HG03520 (cell line): ENCODE data around the gene DHRS2.
"Not testable (repeated sequence)": the region's sequence is repeated elsewhere in the genome, so short reads cannot be mapped to it uniquely, and the experiment has no call there.

Experiments used
- ATAC-seq: cut with Tn5 transposase; IDR thresholded peaks from one replicate; pipeline ENCODE4 v1.9.1; 2021; ENCODE audit warnings: mild to moderate bottlenecking, moderate library complexity; ENCODE audit not compliant: unreplicated experiment

DHRS2 gene

DNA sequence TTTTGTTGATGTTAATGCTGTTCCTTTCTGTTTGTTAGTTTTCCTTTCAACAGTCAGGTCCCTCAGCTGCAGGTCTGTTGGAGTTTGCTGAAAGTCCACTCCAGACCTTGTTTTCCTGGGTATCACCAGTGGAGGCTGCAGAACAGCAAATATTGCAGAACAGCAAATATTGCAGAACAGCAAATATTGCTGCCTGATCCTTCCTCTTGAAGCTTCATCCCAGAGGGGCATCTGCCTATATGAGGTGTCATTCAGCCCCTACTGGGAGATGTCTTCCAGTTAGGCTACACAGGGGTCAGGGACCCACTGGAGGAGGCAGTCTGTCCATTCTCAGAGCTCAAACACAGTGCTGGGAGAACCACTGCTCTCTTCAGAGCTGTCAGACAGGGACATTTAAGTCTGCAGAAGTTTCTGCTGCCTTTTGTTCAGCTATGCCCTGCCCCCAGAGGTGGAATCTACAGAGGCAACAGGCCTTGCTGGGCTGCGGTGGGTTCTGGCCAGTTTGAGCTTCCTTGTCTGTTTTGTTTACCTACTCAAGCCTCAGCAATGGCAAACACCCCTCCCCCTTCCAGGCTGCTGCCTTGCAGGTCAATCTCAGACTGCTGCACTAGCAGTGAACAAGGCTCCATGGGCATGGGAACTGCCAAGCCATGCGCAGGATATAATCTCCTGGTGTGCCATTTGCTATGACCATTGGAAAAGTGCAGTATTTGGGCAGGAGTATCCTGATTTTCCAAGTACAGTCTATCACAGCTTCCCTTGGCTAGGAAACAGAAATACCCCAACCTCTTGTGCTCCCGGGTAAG lies 53.7 kb downstream of the DHRS2 start:
- not testable (repeated sequence) for ATAC-seq

DNA sequence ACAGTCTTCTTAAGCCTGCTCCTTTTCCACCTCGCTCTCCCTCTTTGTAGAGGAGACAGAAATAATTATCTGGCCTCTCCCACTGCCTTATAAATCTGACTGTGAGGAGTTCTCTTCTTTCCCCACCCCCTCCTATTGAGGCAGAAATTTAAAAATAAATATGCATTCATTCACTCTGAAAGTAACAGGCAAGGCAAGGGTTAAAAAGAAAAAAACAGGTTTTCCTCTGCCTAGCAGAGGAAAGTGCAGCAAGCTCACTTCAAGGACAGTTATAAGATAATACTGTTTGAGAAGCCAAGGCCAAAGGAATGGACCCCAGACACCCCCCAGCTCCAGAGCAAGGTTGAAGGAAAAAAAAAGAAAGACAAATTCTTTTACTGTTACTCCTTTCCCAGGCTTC lies 56.3 kb downstream of the DHRS2 start:
- no peak for ATAC-seq

DNA sequence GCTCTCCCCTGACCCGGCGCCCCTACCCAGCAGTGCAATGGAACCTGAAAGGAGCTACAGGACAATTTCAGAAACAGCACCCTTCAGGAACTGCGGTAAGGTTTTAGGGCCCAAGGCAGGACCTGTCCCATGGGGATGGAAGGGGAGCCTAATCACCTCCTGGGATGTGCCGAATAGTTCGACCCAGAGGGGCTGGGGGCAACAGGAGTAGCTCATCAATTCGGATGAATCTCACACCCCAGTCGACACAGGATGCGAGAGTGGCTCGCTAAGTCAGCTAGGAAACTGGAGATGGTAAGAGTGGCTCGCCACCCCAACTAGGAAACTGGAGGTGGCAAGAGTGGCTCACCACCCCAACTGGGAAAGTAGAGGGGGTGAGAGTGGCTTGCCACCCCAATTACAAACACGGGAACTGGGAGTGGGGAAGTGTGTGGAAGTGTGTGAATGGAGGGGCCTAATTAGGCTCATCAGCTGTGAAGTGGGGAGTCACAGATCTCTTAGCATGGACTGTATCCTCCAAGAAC lies 57.1 kb downstream of the DHRS2 start:
- no peak for ATAC-seq

- no peak for ATAC-seq
Observed at GRCh38 chr14:23694085-23694948, 58.2 kb downstream of the DHRS2 start.
